Fibroblast of mammary gland (primary cell): ENCODE measurements around the gene AP1M2.

ENCODE experiments used
- DNase-seq: peaks from one replicate; pipeline ENCODE4 v3.0.0-alpha.2; 2010; ENCODE audit warnings: low read depth
- H3K4me3 ChIP-seq: 2 replicates; pipeline ENCODE4 v1.5.1; 2011; ENCODE audit warnings: low read depth, mild to moderate bottlenecking, low read length, moderate library complexity; ENCODE audit not compliant: control insufficient read depth
- TF ChIP-seq, protein P1 (sequence below): conservative IDR thresholded peaks from 2 replicates; pipeline ENCODE4 v1.5.1; 2011; ENCODE audit warnings: low read depth, low read length, inconsistent platforms; ENCODE audit not compliant: control insufficient read depth, insufficient read depth

The AP1M2 gene

GRCh38 chr19:10602330-10603083 is 15.4 kb upstream of the AP1M2 start:
- peak; percentile 45 for DNase-seq
- H3K4me3 ChIP-seq, result peak overlapping the region; percentile 86
- TF ChIP-seq, protein P1, sequence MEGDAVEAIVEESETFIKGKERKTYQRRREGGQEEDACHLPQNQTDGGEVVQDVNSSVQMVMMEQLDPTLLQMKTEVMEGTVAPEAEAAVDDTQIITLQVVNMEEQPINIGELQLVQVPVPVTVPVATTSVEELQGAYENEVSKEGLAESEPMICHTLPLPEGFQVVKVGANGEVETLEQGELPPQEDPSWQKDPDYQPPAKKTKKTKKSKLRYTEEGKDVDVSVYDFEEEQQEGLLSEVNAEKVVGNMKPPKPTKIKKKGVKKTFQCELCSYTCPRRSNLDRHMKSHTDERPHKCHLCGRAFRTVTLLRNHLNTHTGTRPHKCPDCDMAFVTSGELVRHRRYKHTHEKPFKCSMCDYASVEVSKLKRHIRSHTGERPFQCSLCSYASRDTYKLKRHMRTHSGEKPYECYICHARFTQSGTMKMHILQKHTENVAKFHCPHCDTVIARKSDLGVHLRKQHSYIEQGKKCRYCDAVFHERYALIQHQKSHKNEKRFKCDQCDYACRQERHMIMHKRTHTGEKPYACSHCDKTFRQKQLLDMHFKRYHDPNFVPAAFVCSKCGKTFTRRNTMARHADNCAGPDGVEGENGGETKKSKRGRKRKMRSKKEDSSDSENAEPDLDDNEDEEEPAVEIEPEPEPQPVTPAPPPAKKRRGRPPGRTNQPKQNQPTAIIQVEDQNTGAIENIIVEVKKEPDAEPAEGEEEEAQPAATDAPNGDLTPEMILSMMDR, result no peak

- no peak for DNase-seq
- no peak overlapping the region for H3K4me3 ChIP-seq
- TF ChIP-seq, protein P1, result no peak
These were observed 14.9 kb upstream of the AP1M2 start for GRCh38 chr19:10601999-10602329.

GRCh38 chr19:10600149-10600548 is 13.0 kb upstream of the AP1M2 start:
- no peak overlapping the region for H3K4me3 ChIP-seq
- TF ChIP-seq, protein P1, result no peak
- no peak for DNase-seq

DNA sequence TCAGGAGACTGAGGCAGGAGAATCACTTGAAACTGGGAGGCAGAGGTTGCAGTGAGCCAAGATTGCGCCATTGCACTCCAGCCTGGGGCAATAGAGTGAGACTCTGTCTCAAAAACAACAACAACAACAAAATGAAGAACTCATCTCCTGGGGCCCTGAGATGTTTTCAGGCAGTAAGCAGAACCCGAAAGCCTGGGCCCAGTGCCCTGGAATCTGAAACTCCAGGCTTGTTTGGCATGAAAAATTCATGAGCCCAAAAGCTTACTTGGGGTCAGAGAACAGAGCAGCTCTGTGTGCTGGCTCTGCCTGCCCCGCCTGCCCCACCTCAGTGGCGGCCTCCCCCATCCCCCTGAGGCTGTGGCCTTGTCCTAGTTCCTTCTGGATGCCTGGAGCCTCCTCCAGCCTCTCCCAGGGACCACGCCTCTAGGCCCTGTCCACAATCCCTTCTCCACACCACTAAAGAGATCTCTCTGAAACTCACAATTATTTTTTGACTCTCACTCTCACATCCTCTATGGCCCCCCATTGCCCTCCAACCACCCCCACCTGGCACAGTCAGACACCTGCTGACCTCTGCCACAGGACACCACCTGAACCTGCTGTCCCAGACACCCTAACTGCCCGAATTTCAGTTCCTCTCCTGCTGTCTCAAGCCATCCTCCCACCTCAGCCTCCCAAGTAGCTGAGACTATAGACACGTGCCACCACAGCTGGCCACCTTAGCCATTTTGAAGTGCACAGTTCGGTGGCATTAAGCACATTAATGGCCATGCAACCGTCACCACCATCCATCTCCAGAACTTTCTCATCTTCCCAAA is 6.9 kb upstream of the AP1M2 start:
- no peak for DNase-seq
- H3K4me3 ChIP-seq, result no peak overlapping the region
- TF ChIP-seq, protein P1, result no peak

- DNase-seq, result no peak
- TF ChIP-seq, protein P1, result no peak
- H3K4me3 ChIP-seq, result no peak overlapping the region
These were observed 6.0 kb upstream of the AP1M2 start for GRCh38 chr19:10593148-10593547.

DNA sequence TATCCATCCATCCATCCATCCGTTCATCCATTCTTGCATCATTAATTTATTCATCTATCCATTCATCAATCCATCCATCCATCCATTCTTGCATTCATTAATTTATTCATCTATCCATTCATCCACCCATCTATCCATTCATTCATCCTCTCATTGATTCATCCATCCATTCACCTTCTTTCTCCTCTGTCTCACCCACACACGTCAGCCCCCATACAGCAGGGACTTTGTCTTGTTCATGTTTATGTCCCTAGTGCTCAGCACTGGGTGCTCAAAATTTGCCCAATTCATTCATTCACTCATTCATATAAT is 683 bp upstream of the AP1M2 start:
- no peak overlapping the region for H3K4me3 ChIP-seq
- TF ChIP-seq, protein P1, result no peak
- DNase-seq, result no peak
